IMR-90 (cell line): ENCODE data around the gene GPATCH2L.
A peak's percentile ranks its signal among the peaks of the same experiment; 100 is the strongest.

ENCODE experiments used
- BHLHE40 ChIP-seq: fragments of 150-350 bp; IDR thresholded peaks from 2 replicates; pipeline ENCODE4 v1.6.1; 2016; ENCODE audit warnings: mild to moderate bottlenecking, low read depth, low read length
- CEBPB ChIP-seq: IDR thresholded peaks from 2 replicates; pipeline ENCODE4 v1.6.1; 2012; ENCODE audit warnings: low read depth, low read length, improper control_type of control experiment
- CHD1 ChIP-seq: IDR thresholded peaks from 2 replicates; pipeline ENCODE4 v1.6.1; 2012; ENCODE audit warnings: low read depth, low read length, improper control_type of control experiment
- MAFK ChIP-seq: IDR thresholded peaks from 2 replicates; pipeline ENCODE4 v1.6.1; 2012; ENCODE audit warnings: low read depth, low read length, improper control_type of control experiment
- MXI1 ChIP-seq: IDR thresholded peaks from 2 replicates; pipeline ENCODE4 v1.6.1; 2012; ENCODE audit warnings: low read depth, mild to moderate bottlenecking, low read length, moderate library complexity, borderline replicate concordance
- NFE2L2 ChIP-seq: fragments of 150-350 bp; IDR thresholded peaks from 2 replicates; pipeline ENCODE4 v1.6.1; 2016; ENCODE audit warnings: low read depth, mild to moderate bottlenecking, low read length
- POLR2A ChIP-seq: IDR thresholded peaks from 2 replicates; pipeline ENCODE4 v1.6.1; 2012; ENCODE audit warnings: mild to moderate bottlenecking, low read depth, low read length
- RAD21 ChIP-seq: IDR thresholded peaks from 2 replicates; pipeline ENCODE4 v1.6.1; 2012; ENCODE audit warnings: low read length, improper control_type of control experiment
- RFX5 ChIP-seq: IDR thresholded peaks from 2 replicates; pipeline ENCODE4 v1.8.0; 2012; ENCODE audit warnings: low read depth, mild to moderate bottlenecking, low read length, moderate library complexity
- SMC3 ChIP-seq: fragments of 150-350 bp; IDR thresholded peaks from 2 replicates; pipeline ENCODE4 v1.6.1; 2016; ENCODE audit warnings: low read depth, mild to moderate bottlenecking, antibody characterized with exemption, low read length, moderate library complexity
- TF ChIP-seq, protein P1 (sequence below): conservative IDR thresholded peaks from 2 replicates; pipeline ENCODE4 v1.5.1; 2012; ENCODE audit warnings: mild to moderate bottlenecking, low read depth, low read length, improper control_type of control experiment
- TF ChIP-seq, protein P2 (sequence below): fragments of 150-350 bp; IDR thresholded peaks from 2 replicates; pipeline ENCODE4 v1.6.1; 2017; ENCODE audit warnings: mild to moderate bottlenecking, antibody characterized with exemption, low read length, low read depth

DNA sequence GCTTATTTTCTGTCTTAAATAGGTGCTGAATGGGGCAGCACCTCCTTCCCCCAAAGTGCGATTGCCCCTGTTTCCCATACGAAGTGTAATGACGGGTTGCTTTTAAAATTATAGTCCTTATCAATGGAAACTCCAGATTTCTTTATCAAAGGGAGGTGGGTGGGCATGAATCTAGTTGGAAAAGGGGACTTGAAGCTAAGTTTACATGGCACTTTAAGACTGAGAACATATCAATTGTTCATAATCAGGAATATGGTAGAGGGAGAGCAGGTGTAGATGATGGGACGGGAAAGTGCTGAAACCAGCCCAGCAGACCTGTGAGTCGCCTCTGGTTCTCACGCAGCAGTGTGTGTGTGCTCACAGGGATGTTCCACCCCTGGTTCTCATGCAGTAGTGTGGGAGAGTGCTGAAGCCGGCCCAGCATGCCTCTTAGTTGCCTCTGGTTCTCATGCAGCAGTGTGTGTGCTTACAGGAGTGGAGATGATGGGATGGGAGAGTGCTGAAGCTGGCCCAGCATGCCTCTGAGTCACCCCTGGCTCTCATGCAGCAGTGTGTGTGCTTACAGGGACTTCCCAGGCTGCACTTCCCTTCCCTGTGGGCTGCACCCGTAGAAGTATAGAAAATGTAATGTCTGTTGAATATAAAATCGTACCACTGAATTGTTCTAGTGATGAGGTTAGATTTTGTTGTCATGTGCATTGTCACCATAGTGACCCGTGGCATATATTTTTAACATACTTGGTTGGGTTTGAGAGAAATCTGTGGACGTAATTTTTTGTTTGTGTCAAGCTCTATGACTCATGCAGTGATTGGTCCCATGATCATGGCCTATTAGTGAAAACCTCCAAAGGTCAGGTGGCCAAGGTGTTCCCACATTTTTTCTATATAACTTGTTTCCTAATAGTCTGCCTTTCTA, 51.6 kb downstream of the GPATCH2L start:
- TF ChIP-seq, protein P1, sequence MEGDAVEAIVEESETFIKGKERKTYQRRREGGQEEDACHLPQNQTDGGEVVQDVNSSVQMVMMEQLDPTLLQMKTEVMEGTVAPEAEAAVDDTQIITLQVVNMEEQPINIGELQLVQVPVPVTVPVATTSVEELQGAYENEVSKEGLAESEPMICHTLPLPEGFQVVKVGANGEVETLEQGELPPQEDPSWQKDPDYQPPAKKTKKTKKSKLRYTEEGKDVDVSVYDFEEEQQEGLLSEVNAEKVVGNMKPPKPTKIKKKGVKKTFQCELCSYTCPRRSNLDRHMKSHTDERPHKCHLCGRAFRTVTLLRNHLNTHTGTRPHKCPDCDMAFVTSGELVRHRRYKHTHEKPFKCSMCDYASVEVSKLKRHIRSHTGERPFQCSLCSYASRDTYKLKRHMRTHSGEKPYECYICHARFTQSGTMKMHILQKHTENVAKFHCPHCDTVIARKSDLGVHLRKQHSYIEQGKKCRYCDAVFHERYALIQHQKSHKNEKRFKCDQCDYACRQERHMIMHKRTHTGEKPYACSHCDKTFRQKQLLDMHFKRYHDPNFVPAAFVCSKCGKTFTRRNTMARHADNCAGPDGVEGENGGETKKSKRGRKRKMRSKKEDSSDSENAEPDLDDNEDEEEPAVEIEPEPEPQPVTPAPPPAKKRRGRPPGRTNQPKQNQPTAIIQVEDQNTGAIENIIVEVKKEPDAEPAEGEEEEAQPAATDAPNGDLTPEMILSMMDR = no peak
- TF ChIP-seq NFE2L2 (no peak), POLR2A (0 out of 2 replicates have a peak, but pooled peaks have one; percentile 59), CEBPB (peak; percentile 13; the same call in 1 of the 2 replicates), MAFK (no peak), SMC3 (no peak), RFX5 (no peak), MXI1 (peak; percentile 82; the same call in 1 of the 2 replicates), CHD1 (no peak), RAD21 (peak; percentile 13), BHLHE40 (0 out of 2 replicates have a peak, but pooled peaks have one; percentile 0)
- TF ChIP-seq, protein P2, sequence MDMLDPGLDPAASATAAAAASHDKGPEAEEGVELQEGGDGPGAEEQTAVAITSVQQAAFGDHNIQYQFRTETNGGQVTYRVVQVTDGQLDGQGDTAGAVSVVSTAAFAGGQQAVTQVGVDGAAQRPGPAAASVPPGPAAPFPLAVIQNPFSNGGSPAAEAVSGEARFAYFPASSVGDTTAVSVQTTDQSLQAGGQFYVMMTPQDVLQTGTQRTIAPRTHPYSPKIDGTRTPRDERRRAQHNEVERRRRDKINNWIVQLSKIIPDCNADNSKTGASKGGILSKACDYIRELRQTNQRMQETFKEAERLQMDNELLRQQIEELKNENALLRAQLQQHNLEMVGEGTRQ = peak; percentile 66
